Effector memory CD8-positive, alpha-beta T cell (primary cell): ENCODE measurements around the gene GEMIN7.

Experiments used
- ATAC-seq: fragments of 150-1000 bp; cut with Tn5 transposase; replicated peaks from 2 replicates; pipeline ENCODE4 v1.10.0; 2021; ENCODE audit warnings: mild to moderate bottlenecking, moderate library complexity
- DNase-seq, 3 experiments: peaks; one replicate each; pipeline ENCODE4 v3.0.0; 2021
- H3K27ac Mint-ChIP-seq, 2 donors: one replicate each; pipeline ENCODE4 v1.8.0; 2022; ENCODE audit warnings: mild to moderate bottlenecking in 2 of 2, mixed read lengths in 2 of 2, moderate library complexity in 2 of 2
- H3K27me3 Mint-ChIP-seq, 2 donors: one replicate each; pipeline ENCODE4 v1.8.0; 2022; ENCODE audit warnings: mixed read lengths in 2 of 2
- H3K36me3 Mint-ChIP-seq: one replicate; pipeline ENCODE4 v1.8.0; 2022; ENCODE audit warnings: mild to moderate bottlenecking, moderate library complexity, mixed read lengths; ENCODE audit not compliant: insufficient read depth
- H3K4me1 Mint-ChIP-seq, 2 donors: one replicate each; pipeline ENCODE4 v1.8.0; 2022; ENCODE audit warnings: low read depth in 2 of 2, mixed read lengths in 2 of 2
- H3K4me3 Mint-ChIP-seq, 2 donors: one replicate each; pipeline ENCODE4 v1.8.0; 2022; ENCODE audit warnings: mild to moderate bottlenecking in 2 of 2, mixed read lengths in 2 of 2, moderate library complexity in 2 of 2
- H3K9me3 Mint-ChIP-seq, 2 donors: one replicate each; pipeline ENCODE4 v1.8.0; 2022; ENCODE audit warnings: mixed read lengths in 2 of 2

GEMIN7 gene

DNA sequence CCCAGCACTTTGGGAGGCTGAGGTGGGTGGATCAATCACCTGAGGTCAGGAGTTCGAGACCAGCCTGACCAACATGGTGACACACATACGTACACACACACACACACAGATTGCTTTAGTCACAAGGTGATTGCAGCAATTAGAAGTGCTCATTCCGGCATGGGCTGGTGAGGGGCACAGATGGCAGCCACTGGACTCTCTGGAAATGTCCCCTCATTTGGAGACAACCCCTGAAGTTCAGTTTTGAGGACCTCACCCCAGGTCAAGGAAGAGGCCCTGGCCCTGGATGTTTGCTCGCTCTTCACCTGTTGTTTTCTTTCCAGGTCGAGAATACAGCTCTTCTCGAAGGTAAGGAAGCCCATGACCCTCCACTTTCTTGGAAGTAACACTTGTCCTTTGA, 8.8 kb upstream of the GEMIN7 start:
- peaks cover 0 to 7% of the 10 kb centered on the region in 2 donors for H3K4me1 Mint-ChIP-seq
- H3K36me3 Mint-ChIP-seq, result peaks cover 57% of the 10 kb centered on the region
- no peak overlapping the region for H3K4me3 Mint-ChIP-seq
- no peak for ATAC-seq
- no peak for DNase-seq
- no peaks in the 10 kb centered on the region for H3K27me3 Mint-ChIP-seq
- H3K27ac Mint-ChIP-seq, result no peak overlapping the region
- H3K9me3 Mint-ChIP-seq, result no peaks in the 10 kb centered on the region

GRCh38 chr19:45070861-45071544, 8.1 kb upstream of the GEMIN7 start:
- Mint-ChIP-seq H3K9me3 (no peaks in the 10 kb centered on the region), H3K27ac (no peak overlapping the region), H3K4me3 (no peak overlapping the region), H3K4me1 (peaks cover 0 to 7% of the 10 kb centered on the region in 2 donors), H3K27me3 (no peaks in the 10 kb centered on the region), H3K36me3 (peaks cover 49% of the 10 kb centered on the region)
- DNase-seq, result no peak
- no peak for ATAC-seq

- Mint-ChIP-seq H3K27me3 (no peaks in the 10 kb centered on the region), H3K27ac (no peak overlapping the region)
Measured at GRCh38 chr19:45071545-45071938, 7.5 kb upstream of the GEMIN7 start.

GRCh38 chr19:45071969-45072790, 6.9 kb upstream of the GEMIN7 start:
- Mint-ChIP-seq H3K9me3 (no peaks in the 10 kb centered on the region), H3K27me3 (no peaks in the 10 kb centered on the region), H3K36me3 (peaks cover 38% of the 10 kb centered on the region), H3K4me1 (peaks cover 7 to 14% of the 10 kb centered on the region in 2 donors), H3K27ac (no peak overlapping the region), H3K4me3 (no peak overlapping the region)
- ATAC-seq (no peak), DNase-seq (no peak)

More at GRCh38 chr19:45071545-45071938, 7.5 kb upstream of the GEMIN7 start:
- Mint-ChIP-seq H3K36me3 (peaks cover 44% of the 10 kb centered on the region), H3K4me1 (peaks cover under 1 to 8% of the 10 kb centered on the region in 2 donors), H3K4me3 (no peak overlapping the region), H3K9me3 (no peaks in the 10 kb centered on the region)
- no peak for ATAC-seq
- no peak for DNase-seq

DNA sequence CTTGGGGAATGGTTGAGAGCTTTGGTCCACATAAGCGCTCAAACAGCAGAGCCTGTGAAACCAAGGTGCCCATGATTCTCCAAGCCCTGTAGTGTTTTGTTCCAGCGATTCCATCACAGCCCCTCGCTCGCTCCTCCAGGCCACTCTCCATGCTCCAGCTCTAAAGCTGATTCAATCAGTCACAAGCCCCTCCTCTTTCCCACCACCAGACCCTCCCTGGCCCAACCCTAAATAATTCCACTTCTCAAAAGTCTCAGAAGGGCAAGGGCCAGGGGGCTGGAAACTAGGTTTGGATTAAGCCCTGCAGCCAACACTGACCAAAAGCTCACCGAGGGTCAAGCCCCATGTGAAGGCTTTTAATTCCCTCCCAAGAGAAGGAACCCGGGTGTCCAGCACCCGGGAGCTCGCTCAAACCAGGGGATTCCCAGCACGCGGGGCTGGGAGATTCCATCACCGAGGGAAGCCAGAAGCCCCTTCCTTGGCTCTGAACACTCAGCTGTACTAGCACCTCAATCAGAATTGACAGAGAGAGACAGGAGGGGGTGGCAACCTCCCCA, 4.2 kb upstream of the GEMIN7 start:
- Mint-ChIP-seq H3K9me3 (no peaks in the 10 kb centered on the region), H3K27me3 (no peaks in the 10 kb centered on the region)

GRCh38 chr19:45075301-45076028, 3.6 kb upstream of the GEMIN7 start:
- peak overlapping the region; percentile 78 to 79 for H3K27ac Mint-ChIP-seq
- H3K27me3 Mint-ChIP-seq, result no peaks in the 10 kb centered on the region
- ATAC-seq (peak; percentile 26), DNase-seq (peak; percentile 29 to 32 (median 29))
- peaks cover 29% of the 10 kb centered on the region for H3K36me3 Mint-ChIP-seq
- H3K4me3 Mint-ChIP-seq, result peak overlapping the region; percentile 86 to 89
- H3K4me1 Mint-ChIP-seq, result peaks cover 27 to 28% of the 10 kb centered on the region in 2 donors
- no peaks in the 10 kb centered on the region for H3K9me3 Mint-ChIP-seq

More for the DNA sequence above, 4.2 kb upstream of the GEMIN7 start:
- H3K4me3 Mint-ChIP-seq, result peak overlapping the region; percentile 86 to 89
- H3K4me1 Mint-ChIP-seq, result peaks cover 21 to 22% of the 10 kb centered on the region in 2 donors
- DNase-seq (no peak), ATAC-seq (no peak)
- H3K27ac Mint-ChIP-seq, result peak overlapping the region; percentile 78 to 79
- peaks cover 34% of the 10 kb centered on the region for H3K36me3 Mint-ChIP-seq

GRCh38 chr19:45076029-45076850, 2.8 kb upstream of the GEMIN7 start, which contains the start of gene ZNF296:
ZNF296 (minus strand) TSS chr19:45076478; CDS start chr19:45076373, 105 bp downstream.
- Mint-ChIP-seq H3K4me3 (peak within 1 kb of the TSS; percentile 86 to 89), H3K27ac (peak within 1 kb of the TSS; percentile 41 to 78), H3K4me1 (peaks cover 31 to 32% of the 10 kb centered on the region in 2 donors), H3K27me3 (no peaks in the 10 kb centered on the region), H3K36me3 (peaks cover 22% of the 10 kb centered on the region), H3K9me3 (no peaks in the 10 kb centered on the region)
- ATAC-seq, result peak; percentile 74
- peak; percentile 73 to 76 (median 76) for DNase-seq

- peak overlapping the region; percentile 41 to 78 for H3K27ac Mint-ChIP-seq
- H3K9me3 Mint-ChIP-seq, result no peaks in the 10 kb centered on the region
- H3K27me3 Mint-ChIP-seq, result no peaks in the 10 kb centered on the region
- peaks cover 23% of the 10 kb centered on the region for H3K36me3 Mint-ChIP-seq
- no peak for ATAC-seq
- peaks cover 35 to 41% of the 10 kb centered on the region in 2 donors for H3K4me1 Mint-ChIP-seq
- no peak for DNase-seq
- peak overlapping the region; percentile 86 to 89 for H3K4me3 Mint-ChIP-seq
Measured at GRCh38 chr19:45076851-45077730, 2.0 kb upstream of the GEMIN7 start.

GRCh38 chr19:45078390-45079062, 534 bp upstream of the GEMIN7 start:
- no peak for ATAC-seq
- no peak for DNase-seq
- no peaks in the 10 kb centered on the region for H3K9me3 Mint-ChIP-seq
- peak overlapping the region; percentile 93 to 98 for H3K27ac Mint-ChIP-seq
- no peaks in the 10 kb centered on the region for H3K27me3 Mint-ChIP-seq
- H3K4me1 Mint-ChIP-seq, result peaks cover 40 to 44% of the 10 kb centered on the region in 2 donors
- peaks cover 27% of the 10 kb centered on the region for H3K36me3 Mint-ChIP-seq
- H3K4me3 Mint-ChIP-seq, result peak overlapping the region; percentile 98 to 99

- H3K4me3 Mint-ChIP-seq, result peak overlapping the region; percentile 98 to 99
Measured at GRCh38 chr19:45079911-45080370, 881 bp downstream of the GEMIN7 start.

DNA sequence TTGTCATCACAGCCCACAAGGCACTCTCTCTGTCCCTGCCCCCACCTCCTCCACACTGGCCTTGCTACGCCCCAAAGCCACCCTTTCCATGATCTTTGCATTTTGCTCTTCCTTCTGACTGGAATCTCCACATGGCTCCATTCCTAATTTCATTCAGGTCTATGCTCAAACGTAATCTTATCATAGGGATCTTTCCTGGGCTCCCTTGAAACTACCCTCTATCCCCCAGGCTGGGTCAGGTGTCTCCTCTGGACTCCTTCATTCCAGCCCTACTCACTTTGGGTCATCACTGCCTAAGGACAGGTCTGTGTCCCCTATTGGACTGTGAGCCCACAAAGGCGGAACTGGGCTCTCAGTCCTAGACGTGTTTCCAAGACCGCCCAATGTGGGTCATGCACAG, 3.1 kb downstream of the GEMIN7 start:
- Mint-ChIP-seq H3K27me3 (no peaks in the 10 kb centered on the region), H3K27ac (peak overlapping the region in 1 of 2 donors; percentile 12), H3K4me1 (peaks cover 32 to 45% of the 10 kb centered on the region in 2 donors), H3K36me3 (peaks cover 35% of the 10 kb centered on the region), H3K9me3 (no peaks in the 10 kb centered on the region), H3K4me3 (peak overlapping the region; percentile 63 to 99)
- ATAC-seq (no peak), DNase-seq (no peak)

More at GRCh38 chr19:45079911-45080370, 881 bp downstream of the GEMIN7 start:
- Mint-ChIP-seq H3K36me3 (peaks cover 33% of the 10 kb centered on the region), H3K4me1 (peaks cover 37 to 44% of the 10 kb centered on the region in 2 donors), H3K27ac (peak overlapping the region; percentile 93 to 98), H3K27me3 (no peaks in the 10 kb centered on the region), H3K9me3 (no peaks in the 10 kb centered on the region)
- DNase-seq (peak in 1 of 3 experiments; percentile 40), ATAC-seq (peak; percentile 2)
